GM18498 (cell line): ENCODE measurements around the gene THSD4.

Experiments
- ATAC-seq: cut with Tn5 transposase; IDR thresholded peaks from one replicate; pipeline ENCODE4 v1.9.1; 2021; ENCODE audit warnings: mild to moderate bottlenecking, moderate library complexity; ENCODE audit not compliant: unreplicated experiment

Gene THSD4

GRCh38 chr15:71597126-71597525 lies 481.9 kb downstream of the THSD4 start:
- ATAC-seq = no peak

- no peak for ATAC-seq
Measured at GRCh38 chr15:71597637-71598036, 482.4 kb downstream of the THSD4 start.

- no peak for ATAC-seq
Measured at GRCh38 chr15:71598741-71599140, 483.5 kb downstream of the THSD4 start.

GRCh38 chr15:71599418-71600151 lies 484.3 kb downstream of the THSD4 start:
- no peak for ATAC-seq

- ATAC-seq = no peak
Measured at GRCh38 chr15:71600237-71600636, 485.0 kb downstream of the THSD4 start.

GRCh38 chr15:71601038-71601834 lies 486.0 kb downstream of the THSD4 start:
- no peak for ATAC-seq

- ATAC-seq = no peak
Measured at GRCh38 chr15:71603379-71603778, 488.1 kb downstream of the THSD4 start.

GRCh38 chr15:71607383-71607782 lies 492.1 kb downstream of the THSD4 start:
- ATAC-seq = no peak

- no peak for ATAC-seq
Measured at GRCh38 chr15:71610728-71611552, 495.7 kb downstream of the THSD4 start.

GRCh38 chr15:71611553-71612396 lies 496.5 kb downstream of the THSD4 start:
- no peak for ATAC-seq

- no peak for ATAC-seq
Measured at GRCh38 chr15:71612397-71612722, 497.1 kb downstream of the THSD4 start.

GRCh38 chr15:71612869-71613268 lies 497.6 kb downstream of the THSD4 start:
- ATAC-seq = no peak

GRCh38 chr15:71623111-71623510 lies 507.8 kb downstream of the THSD4 start:
- no peak for ATAC-seq

GRCh38 chr15:71626596-71627088 lies 511.4 kb downstream of the THSD4 start:
- ATAC-seq = no peak

GRCh38 chr15:71627188-71627587 lies 511.9 kb downstream of the THSD4 start:
- no peak for ATAC-seq

GRCh38 chr15:71627604-71628003 lies 512.3 kb downstream of the THSD4 start:
- ATAC-seq = no peak

- ATAC-seq = no peak
Measured at GRCh38 chr15:71628988-71629770, 513.9 kb downstream of the THSD4 start.

GRCh38 chr15:71629781-71630474 lies 514.7 kb downstream of the THSD4 start:
- ATAC-seq = no peak

- ATAC-seq = no peak
Measured at GRCh38 chr15:71630475-71630809, 515.2 kb downstream of the THSD4 start.
